ENCODE results near the gene BMI1. TPM values are rescaled to one million over a fixed set of nuclear protein-coding genes. Genes with fewer than 3 reads are reported as not detected.

Gene BMI1
- total and polyA plus RNA-seq, 7 donors = 16.3 to 123 (median 58.9) TPM

- WGBS, 2 donors = 1% methylated on average over 53 of the region's 53 CpGs
- DNase-seq = no peak
- TF ChIP-seq CTCF (IDR thresholded peaks at IDR 0.05) (no peak), POLR2AphosphoS5 (IDR thresholded peaks at IDR 0.05) (no peak), EP300 (IDR thresholded peaks at IDR 0.05) (no peak), POLR2A (IDR thresholded peaks at IDR 0.05) (no peak)
- peaks cover 0 to 38% (median 24%) of the 10 kb centered on the region in 4 donors for H3K4me1 ChIP-seq
- no peaks in the 10 kb centered on the region for H3K9me3 ChIP-seq
- peak overlapping the region; percentile 94 to 96 (median 96) for H3K27ac ChIP-seq
- no peaks in the 10 kb centered on the region for H3K27me3 ChIP-seq
- no peaks in the 10 kb centered on the region for H3K36me3 ChIP-seq
- intact Hi-C loops (cut with DNase I) = loop anchor here (1.0 to 5.0 kb wide), 4 partner anchors 63 to 672 kb away; partner anchors contain the start of gene DNAJC1
- H3K4me3 ChIP-seq = peak overlapping the region; percentile 69 to 87 (median 78)
Measured at GRCh38 chr10:22315455-22316285, 5.2 kb upstream of the BMI1 start.

- intact Hi-C loops (cut with DNase I) = loop anchor here (1.0 to 5.0 kb wide), 3 partner anchors 87 to 671 kb away; partner anchors contain the start of gene DNAJC1
- 0% methylated on average over 63 of the region's 63 CpGs for WGBS, 2 donors
- peak; percentile 96 for DNase-seq
- Histone ChIP-seq H3K4me1 (peaks cover 0 to 38% (median 24%) of the 10 kb centered on the region in 4 donors), H3K27me3 (no peaks in the 10 kb centered on the region), H3K4me3 (peak within 1 kb of the TSS; percentile 69 to 87 (median 78)), H3K9me3 (no peaks in the 10 kb centered on the region), H3K36me3 (no peaks in the 10 kb centered on the region), H3K27ac (peak within 1 kb of the TSS; percentile 94 to 96 (median 96))
- TF ChIP-seq POLR2AphosphoS5 (IDR thresholded peaks at IDR 0.05) (peak; percentile 90 to 97 (median 96)), POLR2A (IDR thresholded peaks at IDR 0.05) (peak; percentile 52 to 66), CTCF (IDR thresholded peaks at IDR 0.05) (no peak), EP300 (IDR thresholded peaks at IDR 0.05) (no peak)
Measured at GRCh38 chr10:22316286-22317075, 4.4 kb upstream of the BMI1 start, which contains the start of gene COMMD3. TSS of gene COMMD3 (plus strand) at chr10:22316388. CDS start at chr10:22316418, 30 bp downstream.

GRCh38 chr10:22317076-22317370 is 3.9 kb upstream of the BMI1 start:
- peak overlapping the region; percentile 69 to 87 (median 78) for H3K4me3 ChIP-seq
- DNase-seq = no peak
- H3K4me1 ChIP-seq = peaks cover 0 to 38% (median 24%) of the 10 kb centered on the region in 4 donors
- no peak for TF ChIP-seq CTCF (IDR thresholded peaks at IDR 0.05)
- TF ChIP-seq EP300 (IDR thresholded peaks at IDR 0.05) = no peak
- no peak for TF ChIP-seq POLR2AphosphoS5 (IDR thresholded peaks at IDR 0.05)
- TF ChIP-seq POLR2A (IDR thresholded peaks at IDR 0.05) = no peak
- peak overlapping the region; percentile 94 to 96 (median 96) for H3K27ac ChIP-seq
- WGBS, 2 donors = 6 to 7% methylated on average over 9 of the region's 9 CpGs
- peaks cover 0 to under 1% (median 0%) of the 10 kb centered on the region in 3 donors for H3K27me3 ChIP-seq
- H3K9me3 ChIP-seq = no peaks in the 10 kb centered on the region
- H3K36me3 ChIP-seq = no peaks in the 10 kb centered on the region
- intact Hi-C loops (cut with DNase I) = loop anchor here (5.0 kb wide), 2 partner anchors 315 to 670 kb away; partner anchors contain the start of gene DNAJC1

GRCh38 chr10:22317771-22318565 is 2.9 kb upstream of the BMI1 start:
- no peak overlapping the region for H3K4me3 ChIP-seq
- H3K36me3 ChIP-seq = no peaks in the 10 kb centered on the region
- H3K9me3 ChIP-seq = no peaks in the 10 kb centered on the region
- peak overlapping the region; percentile 94 to 96 (median 96) for H3K27ac ChIP-seq
- intact Hi-C loops (cut with DNase I) = loop anchor here (5.0 kb wide), 2 partner anchors 316 to 669 kb away; partner anchors contain the start of gene DNAJC1
- H3K27me3 ChIP-seq = peaks cover 0 to 9% (median 0%) of the 10 kb centered on the region in 3 donors
- peaks cover 0 to 46% (median 30%) of the 10 kb centered on the region in 4 donors for H3K4me1 ChIP-seq
- DNase-seq = no peak
- WGBS, 2 donors = 82 to 91% methylated on average over 6 of the region's 6 CpGs
- TF ChIP-seq CTCF (IDR thresholded peaks at IDR 0.05) (no peak), POLR2AphosphoS5 (IDR thresholded peaks at IDR 0.05) (no peak), EP300 (IDR thresholded peaks at IDR 0.05) (no peak), POLR2A (IDR thresholded peaks at IDR 0.05) (no peak)

Data from sigmoid colon (tissue), 7 donors.